A549 (cell line): Measurements from ENCODE around the gene ISM1.

ENCODE experiments used
- CHD2 ChIP-seq: fragments of 150-350 bp; IDR thresholded peaks from 2 replicates; pipeline ENCODE4 v1.6.1; 2014; ENCODE audit warnings: low read length; ENCODE audit not compliant: partially characterized antibody
- CTCF ChIP-seq: fragments of >200 bp; sonication (Bioruptor Twin); formaldehyde crosslinking; IDR thresholded peaks from 3 replicates; pipeline ENCODE4 v1.5.1; 2016
- EP300 ChIP-seq, 2 experiments: fragments of >200 bp; sonication (Bioruptor Twin); formaldehyde crosslinking; IDR thresholded peaks; 2 replicates in 1 of 2; 3 replicates in 1 of 2; pipeline ENCODE4 v1.6.1; 2016 to 2017
- RAD21 ChIP-seq, 2 experiments: fragments of >200 bp in 1 of 2; sonication (Bioruptor Twin) in 1 of 2; formaldehyde crosslinking in 1 of 2; IDR thresholded peaks in 1 of 2; conservative IDR thresholded peaks in 1 of 2; 2 replicates in 1 of 2; 3 replicates in 1 of 2; pipeline ENCODE4 v1.6.1; 2012 to 2018; ENCODE audit warnings: inconsistent platforms in 1 of 2
- RCOR1 ChIP-seq: fragments of 150-350 bp; IDR thresholded peaks from 2 replicates; pipeline ENCODE4 v1.6.1; 2014; ENCODE audit warnings: antibody characterized with exemption, low read length, low read depth

- TF ChIP-seq CTCF (no peak), CHD2 (no peak), RCOR1 (no peak), EP300 (IDR thresholded peaks at IDR 0.05) (no peak), RAD21 (conservative IDR thresholded peaks at IDR 0.05 in 1 of 2, IDR thresholded peaks at IDR 0.05 in 1 of 2) (no peak)
Measured at GRCh38 chr20:13221313-13221672, 219 bp downstream of the ISM1 start.
